ENCODE results near the gene LRRIQ1.

The LRRIQ1 gene

DNA sequence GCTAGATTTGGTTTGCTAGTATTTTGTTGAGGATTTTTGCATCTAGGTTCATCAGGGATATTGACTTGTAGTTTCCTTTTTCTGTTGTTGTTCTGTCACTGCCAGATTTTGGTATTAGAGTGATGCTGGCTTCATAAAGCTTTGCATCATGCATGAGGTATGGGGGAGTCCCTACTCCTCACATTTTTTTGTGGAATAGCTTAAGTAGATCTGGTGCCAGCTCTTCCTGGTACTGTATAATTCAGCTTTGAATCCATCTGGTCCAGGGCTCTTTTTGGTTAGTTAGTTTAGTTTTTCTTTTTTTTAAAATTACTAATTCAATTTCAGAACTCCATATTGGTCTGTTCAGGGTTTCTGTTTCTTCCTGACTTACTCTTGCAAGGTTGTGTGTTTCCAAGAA is 59.4 kb downstream of the LRRIQ1 start:
- Histone ChIP-seq H3K4me3 (no peak overlapping the region), H3K4me1 (no peaks in the 10 kb centered on the region), H3K4me2 (no peak overlapping the region), H3K36me3 (no peaks in the 10 kb centered on the region), H3K9ac (no peak overlapping the region), H4K20me1 (no peaks in the 10 kb centered on the region), H3K27me3 (no peaks in the 10 kb centered on the region), H3K27ac (no peak overlapping the region), H3K9me3 (no peaks in the 10 kb centered on the region)
- TF ChIP-seq Cebpa-rat (IDR thresholded peaks at IDR 0.05): no peak

DNA sequence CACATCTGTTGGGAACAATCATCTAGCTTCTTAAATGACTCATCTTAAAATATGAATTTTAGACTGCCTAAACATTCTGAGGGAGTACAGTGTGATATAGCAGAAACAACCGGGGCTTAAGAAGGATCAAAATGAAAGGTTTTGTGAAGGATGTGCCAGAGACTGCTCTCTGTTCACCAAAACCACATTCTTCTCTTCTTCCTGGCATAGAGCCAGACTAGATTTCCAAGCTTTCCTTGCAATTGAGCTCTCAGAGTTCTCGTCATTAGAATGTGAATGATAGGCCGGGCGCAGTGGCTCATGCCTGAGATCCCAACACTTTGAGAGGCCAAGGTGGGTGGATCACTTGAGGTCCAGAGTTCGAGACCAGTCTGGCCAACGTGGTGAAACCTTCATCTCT is 94.5 kb downstream of the LRRIQ1 start:
- Histone ChIP-seq H3K36me3 (no peaks in the 10 kb centered on the region), H3K4me1 (no peaks in the 10 kb centered on the region), H3K27me3 (no peaks in the 10 kb centered on the region), H4K20me1 (no peaks in the 10 kb centered on the region), H3K4me2 (no peak overlapping the region), H3K27ac (no peak overlapping the region), H3K9me3 (no peaks in the 10 kb centered on the region), H3K9ac (no peak overlapping the region), H3K4me3 (no peak overlapping the region)
- TF ChIP-seq Cebpa-rat (IDR thresholded peaks at IDR 0.05): no peak

DNA sequence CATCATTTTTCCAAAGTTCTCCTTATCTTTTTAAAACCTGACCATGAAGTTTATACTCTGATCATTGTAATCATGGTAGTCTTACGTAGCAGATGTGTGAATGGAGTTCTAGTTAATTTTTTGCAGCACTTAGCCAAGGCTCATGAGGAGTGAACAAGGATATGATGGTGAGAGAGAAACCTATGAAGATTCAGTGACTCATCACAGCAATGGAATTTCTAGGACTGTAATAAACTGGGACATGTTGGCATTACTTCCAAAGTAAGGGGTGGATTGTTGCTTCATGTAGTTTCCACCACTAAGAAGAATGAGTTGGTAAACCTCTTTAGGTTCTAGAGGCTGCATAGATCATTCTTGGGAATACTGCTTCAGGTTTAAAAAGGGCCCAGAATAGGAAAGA is 102.7 kb downstream of the LRRIQ1 start:
- Histone ChIP-seq H3K9ac (no peak overlapping the region), H3K27ac (no peak overlapping the region), H3K27me3 (no peaks in the 10 kb centered on the region), H3K9me3 (no peaks in the 10 kb centered on the region), H3K36me3 (no peaks in the 10 kb centered on the region), H3K4me2 (no peak overlapping the region), H4K20me1 (no peaks in the 10 kb centered on the region), H3K4me1 (no peaks in the 10 kb centered on the region), H3K4me3 (no peak overlapping the region)
- TF ChIP-seq Cebpa-rat (IDR thresholded peaks at IDR 0.05): no peak

DNA sequence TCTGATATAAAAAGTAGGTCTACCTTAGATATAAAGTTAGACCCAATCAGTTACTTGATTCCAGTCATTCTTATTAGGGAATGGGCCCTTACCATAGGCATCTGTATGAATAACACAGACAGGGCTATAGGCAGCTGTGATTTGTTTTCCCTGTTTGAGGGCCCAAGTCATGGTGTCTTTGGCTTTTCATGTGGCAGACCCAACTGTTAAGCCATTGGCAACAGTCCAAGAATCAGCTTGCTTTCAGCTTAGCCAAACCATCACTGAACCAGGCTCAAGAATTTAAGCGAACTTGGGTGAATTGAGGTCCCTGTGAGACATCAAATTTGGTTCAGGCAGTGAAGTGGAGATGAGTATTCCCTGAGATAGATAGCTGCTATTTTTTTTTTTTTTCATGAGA is 111.2 kb downstream of the LRRIQ1 start:
- Histone ChIP-seq H4K20me1 (no peaks in the 10 kb centered on the region), H3K36me3 (no peaks in the 10 kb centered on the region), H3K4me3 (no peak overlapping the region), H3K27ac (no peak overlapping the region), H3K9me3 (no peaks in the 10 kb centered on the region), H3K4me1 (no peaks in the 10 kb centered on the region), H3K4me2 (no peak overlapping the region), H3K27me3 (no peaks in the 10 kb centered on the region), H3K9ac (no peak overlapping the region)
- no peak for TF ChIP-seq Cebpa-rat (IDR thresholded peaks at IDR 0.05)

DNA sequence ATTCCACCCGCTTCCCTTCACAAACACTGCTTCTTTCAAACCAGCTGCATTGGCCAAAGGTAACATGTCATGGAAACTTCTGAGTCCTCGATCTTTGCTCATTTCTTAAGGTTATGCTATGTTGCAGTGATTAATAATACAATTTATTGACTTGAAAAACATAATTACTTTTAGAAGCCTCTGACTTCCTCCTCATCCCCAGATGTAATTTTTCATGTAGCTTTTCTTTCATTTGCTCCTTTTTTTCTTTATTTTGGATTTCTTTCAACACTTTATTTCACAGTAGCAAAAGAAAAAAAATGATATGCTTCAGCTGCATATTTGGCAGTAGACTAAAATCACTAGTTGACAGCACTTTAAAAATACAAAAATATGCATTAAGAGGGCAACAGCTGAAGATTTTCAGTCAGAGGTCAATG is 116.2 kb downstream of the LRRIQ1 start:
- no peaks in the 10 kb centered on the region for H3K36me3 ChIP-seq
- H3K4me3 ChIP-seq: no peak overlapping the region
- no peak overlapping the region for H3K27ac ChIP-seq
- no peak overlapping the region for H3K4me2 ChIP-seq
- H3K4me1 ChIP-seq: no peaks in the 10 kb centered on the region
- TF ChIP-seq Cebpa-rat (IDR thresholded peaks at IDR 0.05): no peak
- H3K9ac ChIP-seq: no peak overlapping the region
- no peaks in the 10 kb centered on the region for H3K27me3 ChIP-seq
- H3K9me3 ChIP-seq: no peaks in the 10 kb centered on the region
- no peaks in the 10 kb centered on the region for H4K20me1 ChIP-seq

DNA sequence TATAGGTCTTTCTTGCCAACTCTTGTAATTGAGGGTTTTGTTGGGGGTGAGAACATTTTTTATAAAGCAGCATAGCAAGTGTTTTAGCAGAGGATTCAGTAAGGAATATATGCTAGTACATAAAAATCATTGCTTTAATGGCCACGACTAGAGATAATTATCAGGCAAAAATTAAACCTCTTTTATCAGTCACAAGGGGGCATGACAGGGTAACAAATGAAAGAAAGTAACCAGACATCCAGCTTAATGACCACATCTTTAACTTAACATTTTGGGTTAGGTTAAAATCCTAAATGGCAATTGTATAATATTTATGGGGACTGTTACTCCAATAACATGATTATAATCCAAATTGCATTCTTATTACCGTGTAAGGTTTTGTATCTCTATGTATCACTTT is 119.6 kb downstream of the LRRIQ1 start:
- no peak overlapping the region for H3K27ac ChIP-seq
- no peak overlapping the region for H3K9ac ChIP-seq
- H3K4me1 ChIP-seq: no peaks in the 10 kb centered on the region
- no peak overlapping the region for H3K4me2 ChIP-seq
- no peak for TF ChIP-seq Cebpa-rat (IDR thresholded peaks at IDR 0.05)
- no peaks in the 10 kb centered on the region for H3K27me3 ChIP-seq
- no peaks in the 10 kb centered on the region for H3K36me3 ChIP-seq
- H4K20me1 ChIP-seq: no peaks in the 10 kb centered on the region
- no peak overlapping the region for H3K4me3 ChIP-seq
- H3K9me3 ChIP-seq: no peaks in the 10 kb centered on the region

DNA sequence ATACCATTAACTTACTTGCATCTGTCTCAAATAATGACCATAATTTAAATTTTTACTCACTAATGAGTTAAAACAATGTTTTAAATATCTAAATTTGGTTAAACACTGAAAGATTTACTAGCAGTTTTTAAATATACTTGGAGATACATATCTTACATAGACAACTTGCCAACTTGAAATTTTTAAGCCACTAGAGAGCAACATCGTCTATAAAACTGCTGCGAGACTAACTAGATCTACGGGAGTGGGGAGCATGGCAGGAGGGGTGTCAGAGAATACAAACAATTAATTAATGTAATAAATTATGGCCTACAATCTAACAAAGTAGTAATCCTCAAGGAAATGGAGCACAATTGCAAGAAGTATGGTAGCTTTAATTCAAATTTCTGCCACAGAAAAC is 120.4 kb downstream of the LRRIQ1 start:
- H3K9ac ChIP-seq: no peak overlapping the region
- H3K4me3 ChIP-seq: no peak overlapping the region

DNA sequence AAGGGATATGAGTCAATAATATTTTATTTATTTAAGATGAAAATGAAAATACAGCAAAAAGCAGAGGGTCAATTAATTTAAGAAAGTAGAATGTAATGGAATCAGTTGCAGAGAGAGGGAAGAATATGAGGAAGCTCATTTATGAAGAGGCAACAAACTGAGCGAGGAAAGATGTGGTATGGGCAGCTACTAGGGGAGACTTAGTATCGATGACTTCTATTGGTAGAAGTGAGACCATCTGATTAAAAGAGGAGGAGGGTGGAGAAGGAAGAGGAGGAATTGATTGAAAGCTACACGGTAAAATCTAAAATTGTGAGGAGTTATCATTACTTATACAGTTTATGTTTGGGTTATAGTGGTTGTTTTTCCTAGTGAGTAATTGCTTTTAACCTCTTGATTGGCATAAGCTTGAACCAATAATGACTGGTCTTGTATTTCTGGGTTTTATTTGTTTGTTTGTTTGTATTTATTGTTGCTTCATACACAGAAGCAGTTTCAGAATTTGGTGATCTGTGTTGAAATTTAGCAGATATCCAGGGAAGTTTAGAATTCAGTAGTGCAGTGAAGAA is 121.0 kb downstream of the LRRIQ1 start:
- H3K27me3 ChIP-seq: no peaks in the 10 kb centered on the region
- no peak overlapping the region for H3K4me3 ChIP-seq
- H3K9me3 ChIP-seq: no peaks in the 10 kb centered on the region
- no peak for TF ChIP-seq Cebpa-rat (IDR thresholded peaks at IDR 0.05)
- H3K4me1 ChIP-seq: no peaks in the 10 kb centered on the region
- no peak overlapping the region for H3K9ac ChIP-seq
- no peak overlapping the region for H3K4me2 ChIP-seq
- H3K36me3 ChIP-seq: no peaks in the 10 kb centered on the region
- no peaks in the 10 kb centered on the region for H4K20me1 ChIP-seq
- H3K27ac ChIP-seq: no peak overlapping the region

More for the DNA sequence above, 120.4 kb downstream of the LRRIQ1 start:
- no peaks in the 10 kb centered on the region for H3K27me3 ChIP-seq
- H3K4me2 ChIP-seq: no peak overlapping the region
- TF ChIP-seq Cebpa-rat (IDR thresholded peaks at IDR 0.05): no peak
- H3K36me3 ChIP-seq: no peaks in the 10 kb centered on the region
- H3K9me3 ChIP-seq: no peaks in the 10 kb centered on the region
- H3K27ac ChIP-seq: no peak overlapping the region
- no peaks in the 10 kb centered on the region for H3K4me1 ChIP-seq
- H4K20me1 ChIP-seq: no peaks in the 10 kb centered on the region

DNA sequence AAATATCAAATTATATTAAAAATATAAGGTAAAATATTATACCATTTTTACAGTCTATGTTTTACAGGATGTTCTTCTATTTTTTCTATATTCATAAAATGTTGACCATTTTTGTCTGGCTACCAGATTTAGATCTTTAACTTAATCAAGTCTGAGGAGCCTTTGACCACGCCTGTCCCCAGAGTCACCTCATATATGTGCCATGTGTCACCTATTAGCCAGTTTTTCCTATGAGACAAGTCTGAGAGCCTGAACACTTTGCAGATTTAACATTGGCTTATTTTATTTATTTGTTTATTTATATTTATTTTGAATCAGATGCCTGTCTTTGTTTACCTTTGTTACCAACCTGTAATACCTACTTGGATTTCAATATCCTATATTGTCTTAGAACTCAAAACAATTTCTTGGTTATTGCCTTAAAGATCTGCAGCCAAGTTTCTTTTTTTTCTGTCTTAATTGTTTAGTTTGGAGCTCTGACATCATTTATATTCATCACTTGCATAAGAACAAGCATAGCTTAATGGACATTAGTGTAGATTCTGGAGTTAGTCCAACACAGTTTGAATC is 127.7 kb downstream of the LRRIQ1 start:
- Histone ChIP-seq H3K36me3 (no peaks in the 10 kb centered on the region), H4K20me1 (no peaks in the 10 kb centered on the region), H3K27me3 (no peaks in the 10 kb centered on the region), H3K4me2 (no peak overlapping the region), H3K4me3 (no peak overlapping the region), H3K4me1 (no peaks in the 10 kb centered on the region), H3K27ac (no peak overlapping the region), H3K9me3 (no peaks in the 10 kb centered on the region), H3K9ac (no peak overlapping the region)
- no peak for TF ChIP-seq Cebpa-rat (IDR thresholded peaks at IDR 0.05)

DNA sequence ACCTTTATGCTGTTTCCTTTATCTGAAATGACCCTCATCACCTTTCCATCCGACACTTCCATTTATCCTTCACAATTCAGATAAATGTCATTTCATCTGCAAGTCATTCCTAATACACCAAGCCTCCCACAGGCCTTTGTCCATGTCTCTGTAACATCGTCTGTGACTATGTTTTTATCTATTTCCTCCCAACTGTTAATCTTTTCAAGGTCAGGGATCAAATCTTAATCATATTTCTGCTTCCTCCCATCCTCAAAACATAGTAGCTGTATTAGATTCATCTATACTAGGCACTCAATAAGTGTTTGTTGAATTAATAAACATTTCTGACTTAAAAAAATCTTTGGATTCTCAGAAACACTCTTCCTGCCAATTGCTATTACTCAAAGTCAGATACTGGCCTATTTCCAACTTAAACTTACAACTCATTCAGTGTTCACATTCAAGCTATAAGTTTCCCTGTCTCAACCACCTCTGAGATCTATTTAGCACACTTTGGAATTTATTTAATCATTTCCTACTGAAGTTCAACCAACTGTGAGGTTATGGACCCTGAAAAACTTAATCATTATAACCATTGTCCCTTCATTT is 143.6 kb downstream of the LRRIQ1 start:
- no peaks in the 10 kb centered on the region for H3K9me3 ChIP-seq
- no peaks in the 10 kb centered on the region for H3K27me3 ChIP-seq
- no peaks in the 10 kb centered on the region for H3K36me3 ChIP-seq
- no peaks in the 10 kb centered on the region for H4K20me1 ChIP-seq
- TF ChIP-seq Cebpa-rat (IDR thresholded peaks at IDR 0.05): no peak
- no peak overlapping the region for H3K27ac ChIP-seq
- no peak overlapping the region for H3K9ac ChIP-seq
- no peaks in the 10 kb centered on the region for H3K4me1 ChIP-seq
- H3K4me2 ChIP-seq: no peak overlapping the region
- H3K4me3 ChIP-seq: no peak overlapping the region
